K562 (cell line): ENCODE results near the gene FOXN1. TPM values are rescaled to one million over a fixed set of nuclear protein-coding genes. Genes with fewer than 3 reads are reported as not detected.

Experiments
- ATAC-seq: fragments of 200-7000 bp; cut with Tn5 transposase; 3 replicates; pipeline ENCODE4 v1.9.1; 2020; ENCODE audit warnings: moderate library complexity
- BruUV-seq: library from RNA; stranded (reverse); fragments of 400-500 nt; replicated peaks from 2 replicates; lab custom pipeline; 2021; lab: Mats Ljungman, UMichigan
- CTCF ChIA-PET: fragments of 300-600 bp; formaldehyde crosslinking; extraction: SDS; loops from one replicate; lab custom pipeline; 2021; ENCODE audit warnings: low intra/inter-chr PET ratio; lab: Yijun Ruan, JAX
- POLR2A ChIA-PET: fragments of 300-600, 350-650 bp; sonication (Branson Sonifier 250); formaldehyde crosslinking; extraction: SDS; loops from one replicate; lab custom pipeline; 2021; ENCODE audit warnings: antibody characterized with exemption, inconsistent platforms; lab: Yijun Ruan, JAX
- DNase-seq, 4 experiments: peaks; one replicate each; pipeline versions ENCODE4 v3.0.0 to v3.0.0-alpha.2; 2011 to 2018; ENCODE audit warnings: low spot score in 3 of 4, mixed read lengths in 3 of 4; ENCODE audit errors: extremely low read depth in 1 of 4
- FAIRE-seq: peaks from 2 replicates; lab custom pipeline; 2011; peaks lifted over from hg19 to GRCh38; lab: Jason Lieb, UNC
- H2AFZ ChIP-seq: 2 replicates; pipeline ENCODE4 v1.6.0; 2011; ENCODE audit warnings: low read depth, low read length, control low read depth, inconsistent platforms
- H3K27ac ChIP-seq: fragments of 200-600 bp; 3 replicates; pipeline ENCODE4 v1.8.0; 2011; ENCODE audit warnings: low read depth, mild to moderate bottlenecking, control low read depth, inconsistent platforms, low read length, moderate library complexity, mixed read lengths; ENCODE audit errors: extremely low read depth
- H3K27me3 ChIP-seq, 2 experiments: fragments of 300-600 bp in 1 of 2; 2 replicates in 1 of 2; 3 replicates in 1 of 2; pipeline versions ENCODE4 v1.6.0 to v1.8.0; 2011; ENCODE audit warnings: inconsistent platforms in 2 of 2, low read length in 2 of 2, mild to moderate bottlenecking in 1 of 2, mixed read lengths in 1 of 2, moderate library complexity in 1 of 2; ENCODE audit not compliant: control insufficient read depth in 2 of 2, insufficient read depth in 2 of 2
- H3K36me3 ChIP-seq: fragments of 300-600 bp; 3 replicates; pipeline ENCODE4 v1.8.0; 2011; ENCODE audit warnings: mild to moderate bottlenecking, low read length, inconsistent platforms; ENCODE audit not compliant: control insufficient read depth, insufficient read depth
- H3K4me1 ChIP-seq, 2 experiments: fragments of 200-600 bp in 1 of 2; replicated peaks in 1 of 2; 2 replicates in 1 of 2; 3 replicates in 1 of 2; pipeline versions ENCODE4 v1.5.1 to v1.8.0; 2011; ENCODE audit warnings: inconsistent platforms in 2 of 2, low read length in 2 of 2, mild to moderate bottlenecking in 1 of 2, mixed read lengths in 1 of 2, moderate library complexity in 1 of 2; ENCODE audit not compliant: control insufficient read depth in 2 of 2, insufficient read depth in 2 of 2
- H3K4me2 ChIP-seq: 2 replicates; pipeline ENCODE4 v1.6.1; 2011; ENCODE audit warnings: low read length, control low read depth, inconsistent platforms, mixed read lengths; ENCODE audit not compliant: insufficient read depth
- H3K4me3 ChIP-seq: fragments of 200-600 bp; sonication (generic), shearing (Covaris generic); 2 replicates; pipeline ENCODE4 v1.5.1; 2016; ENCODE audit warnings: control low read depth, inconsistent platforms
- H3K79me2 ChIP-seq: fragments of 200-600 bp; 3 replicates; pipeline ENCODE4 v1.8.0; 2011; ENCODE audit warnings: low read length, inconsistent platforms; ENCODE audit not compliant: control insufficient read depth, insufficient read depth
- H3K9ac ChIP-seq, 2 experiments: 2 replicates each; pipeline versions ENCODE4 v1.6.0 to v1.6.1; 2011; ENCODE audit warnings: low read depth in 2 of 2, low read length in 2 of 2, control low read depth in 1 of 2, inconsistent platforms in 1 of 2, mild to moderate bottlenecking in 1 of 2, mixed read lengths in 1 of 2; ENCODE audit not compliant: insufficient read depth in 1 of 2
- H3K9me1 ChIP-seq: one replicate; pipeline ENCODE4 v1.6.0; 2011; ENCODE audit warnings: inconsistent platforms, mild to moderate bottlenecking, low read length, moderate library complexity; ENCODE audit not compliant: control insufficient read depth, insufficient read depth
- H3K9me3 ChIP-seq: replicated peaks from 2 replicates; pipeline ENCODE4 v1.5.1; 2011; ENCODE audit warnings: low read depth, low read length, inconsistent platforms; ENCODE audit not compliant: control insufficient read depth, insufficient read depth
- H4K20me1 ChIP-seq: replicated peaks from 2 replicates; pipeline ENCODE4 v1.6.1; 2011; ENCODE audit warnings: low read length, inconsistent platforms, mixed read lengths; ENCODE audit not compliant: control insufficient read depth, insufficient read depth
- BCOR ChIP-seq: fragments of 450-650 bp; IDR thresholded peaks from 2 replicates; pipeline ENCODE4 v1.6.1; 2016
- HNRNPH1 ChIP-seq: fragments of 200-400 bp; formaldehyde crosslinking; optimal IDR thresholded peaks from 2 replicates; pipeline ENCODE3; 2017; ENCODE audit warnings: low read depth, mild to moderate bottlenecking, low read length, moderate library complexity
- RBM25 ChIP-seq: fragments of 200-400 bp; formaldehyde crosslinking; IDR thresholded peaks from 2 replicates; pipeline ENCODE4 v1.6.1; 2018; ENCODE audit warnings: low read length, low read depth, moderate library complexity; ENCODE audit not compliant: severe bottlenecking
- SMARCB1 ChIP-seq: IDR thresholded peaks from 2 replicates; pipeline ENCODE4 v1.6.1; 2011; ENCODE audit warnings: improper control_type of control experiment, low read depth; ENCODE audit not compliant: insufficient read length
- WGBS: fragments of 100-300 bp; shearing (Covaris generic); methylation state at CpG from one replicate; pipeline ENCODE4 v1.1.6; 2016; ENCODE audit warnings: low coverage, mixed read lengths; ENCODE audit not compliant: insufficient coverage; ENCODE audit errors: missing lambda C conversion rate; 5-methylcytosine and 5-hydroxymethylcytosine counted together
- in situ Hi-C: fragments of 300-500 bp; cut with MboI; formaldehyde crosslinking; loops from 4 replicates; pipeline ENCODE4 v1.15.0; 2018; ENCODE audit warnings: inconsistent platforms, mixed read lengths
- intact Hi-C: fragments of 100-400 bp; cut with micrococcal nuclease; formaldehyde crosslinking; loops from 2 replicates; pipeline ENCODE4 v1.14.2; 2022
- polyA plus RNA-seq, 8 experiments: library from polyadenylated mRNA; depleted of rRNA in 4 of 8; stranded (reverse) in 5 of 8; unstranded in 3 of 8; fragments of >200 nt; fragmentation: Nextera tagmentation in 2 of 8; fragmentation: Illumina TruSeq in 1 of 8; extraction: Ambion mirVana in 2 of 8; extraction: Trizol in 1 of 8; gene quantifications; 2 replicates each; pipeline versions ENCODE4 v1.2.1 to v1.2.3, GENCODE V29; 2011 to 2014; ENCODE audit warnings: inconsistent platforms in 1 of 8, missing spikeins in 1 of 8
- total RNA-seq, 7 experiments: library from RNA; depleted of rRNA in 6 of 7; stranded (reverse); fragments of >200 nt in 6 of 7; fragmentation: Illumina TruSeq in 2 of 7; extraction: Trizol in 2 of 7; gene quantifications; 2 replicates each; pipeline versions ENCODE4 v1.2.1 to v1.2.3, GENCODE V29; 2011 to 2021; ENCODE audit warnings: low replicate concordance in 1 of 7

FOXN1 gene
- total and polyA plus RNA-seq, 9 of the 15 experiments (the other 6 are each of a cell fraction or from before 2014, with no cell fraction given): not detected

- Histone ChIP-seq H3K4me2 (no peak overlapping the region), H3K4me3 (no peak overlapping the region), H3K27me3 (peaks cover 14 to 60% of the 10 kb centered on the region in 2 experiments; a peak in 4 of 5 replicates), H3K4me1 (peaks cover 0 to 11% of the 10 kb centered on the region in 2 experiments; a peak in 4 of 5 replicates), H4K20me1 (peaks cover 7% of the 10 kb centered on the region; the same call in 1 of the 2 replicates), H3K9me1 (no peaks in the 10 kb centered on the region), H2AFZ (no peak overlapping the region), H3K9ac (no peak overlapping the region), H3K27ac (no peak overlapping the region), H3K9me3 (no peaks in the 10 kb centered on the region), H3K79me2 (no peaks in the 10 kb centered on the region), H3K36me3 (no peaks in the 10 kb centered on the region)
- intact Hi-C loops (no loop called here), in situ Hi-C loops (no loop called here)
- peak; percentile 35 for TF ChIP-seq RBM25
- 0 out of 2 replicates have a peak, but pooled peaks have one; percentile 25 for TF ChIP-seq BCOR
- TF ChIP-seq HNRNPH1: no peak
- no peak for TF ChIP-seq SMARCB1
- no peak for ATAC-seq
- POLR2A ChIA-PET: interaction anchor here (0.9 to 1.0 kb wide), 2 partner anchors 10 to 25 kb away, joined by 3 read pairs; no protein-coding TSS in a partner anchor
- 12% methylated on average over 6 of the region's 7 CpGs for WGBS
- no TSS peak for BruUV-seq
- CTCF ChIA-PET: no interaction called here
- no peak for FAIRE-seq
- no peak for DNase-seq
These were observed 28.2 kb upstream of the FOXN1 start for GRCh38 chr17:28477928-28478327.
